ENCODE measurements around the gene ITGB4. TPM values are rescaled to one million over a fixed set of nuclear protein-coding genes. Genes with fewer than 3 reads are reported as not detected.

ITGB4 gene
- total RNA-seq, 1 donor from 2014 or later = 2.6 TPM

GRCh38 chr17:75730065-75730464 lies 8.8 kb downstream of the ITGB4 start:
- no peak for ATAC-seq
- DNase-seq (ENCODE audit: low spot score) = no peak

GRCh38 chr17:75731086-75731715 lies 9.9 kb downstream of the ITGB4 start:
- DNase-seq (ENCODE audit: low spot score) (no peak), ATAC-seq (no peak)

GRCh38 chr17:75731716-75732498 lies 10.6 kb downstream of the ITGB4 start:
- ATAC-seq = no peak

GRCh38 chr17:75733471-75733870 lies 12.2 kb downstream of the ITGB4 start:
- no peak for DNase-seq (ENCODE audit: low spot score)

More at GRCh38 chr17:75731716-75732498, 10.6 kb downstream of the ITGB4 start:
- no peak for DNase-seq (ENCODE audit: low spot score)

GRCh38 chr17:75734674-75735294 lies 13.5 kb downstream of the ITGB4 start:
- DNase-seq (ENCODE audit: low spot score) (no peak), ATAC-seq (peak; percentile 83)

More at GRCh38 chr17:75733471-75733870, 12.2 kb downstream of the ITGB4 start:
- no peak for ATAC-seq

GRCh38 chr17:75736173-75736835 lies 15.0 kb downstream of the ITGB4 start:
- no peak for ATAC-seq

GRCh38 chr17:75737133-75737962 lies 16.1 kb downstream of the ITGB4 start:
- DNase-seq (ENCODE audit: low spot score) (no peak), ATAC-seq (no peak)

More at GRCh38 chr17:75736173-75736835, 15.0 kb downstream of the ITGB4 start:
- DNase-seq (ENCODE audit: low spot score) = no peak

- ATAC-seq = peak; percentile 27
- no peak for DNase-seq (ENCODE audit: low spot score)
These were observed 17.1 kb downstream of the ITGB4 start for GRCh38 chr17:75738218-75738802.

GRCh38 chr17:75739174-75739573 lies 17.9 kb downstream of the ITGB4 start:
- DNase-seq (ENCODE audit: low spot score) = no peak
- no peak for ATAC-seq

GRCh38 chr17:75739801-75740200 lies 18.5 kb downstream of the ITGB4 start:
- DNase-seq (ENCODE audit: low spot score) (no peak), ATAC-seq (no peak)

- DNase-seq (ENCODE audit: low spot score) = no peak
- no peak for ATAC-seq
These were observed 19.0 kb downstream of the ITGB4 start for GRCh38 chr17:75740215-75740614.

- no peak for DNase-seq (ENCODE audit: low spot score)
- ATAC-seq = no peak
These were observed 19.4 kb downstream of the ITGB4 start for GRCh38 chr17:75740631-75741077.

GRCh38 chr17:75742337-75742736 lies 21.1 kb downstream of the ITGB4 start:
- DNase-seq (ENCODE audit: low spot score) (no peak), ATAC-seq (no peak)

GRCh38 chr17:75743625-75744206 lies 22.5 kb downstream of the ITGB4 start:
- DNase-seq (ENCODE audit: low spot score) (no peak), ATAC-seq (no peak)

- no peak for ATAC-seq
- no peak for DNase-seq (ENCODE audit: low spot score)
These were observed 27.4 kb downstream of the ITGB4 start for GRCh38 chr17:75748706-75749105.

- ATAC-seq (peak; percentile 58), DNase-seq (ENCODE audit: low spot score) (peak; percentile 84)
These were observed 28.5 kb downstream of the ITGB4 start for GRCh38 chr17:75749545-75750389.

- DNase-seq (ENCODE audit: low spot score) (no peak), ATAC-seq (no peak)
These were observed 29.6 kb downstream of the ITGB4 start for GRCh38 chr17:75750661-75751423.

Measured in left lobe of liver (tissue), 2 donors.